Trophoblast cell (in vitro differentiated cells and primary cell): Measurements from ENCODE around the gene PLA2G4E. TPM values are rescaled to one million over a fixed set of nuclear protein-coding genes. Genes with fewer than 3 reads are reported as not detected.

Source experiments
- DNase-seq, 2 donors: peaks; one replicate each; pipeline ENCODE4 v3.0.0-alpha.2; 2016
- H2AFZ ChIP-seq: 2 replicates; pipeline ENCODE4 v1.6.1; 2013; ENCODE audit warnings: low read length, moderate library complexity, mild to moderate bottlenecking; ENCODE audit not compliant: insufficient read depth, poor library complexity
- H2AK5ac ChIP-seq: 2 replicates; pipeline ENCODE4 v1.6.1; 2013; ENCODE audit warnings: mild to moderate bottlenecking, low read length
- H2BK120ac ChIP-seq: 2 replicates; pipeline ENCODE4 v1.6.1; 2013; ENCODE audit warnings: low read length, mild to moderate bottlenecking, moderate library complexity; ENCODE audit not compliant: insufficient read depth, poor library complexity
- H2BK12ac ChIP-seq: 2 replicates; pipeline ENCODE4 v1.6.1; 2013; ENCODE audit warnings: mild to moderate bottlenecking, low read length, moderate library complexity
- H2BK5ac ChIP-seq: 2 replicates; pipeline ENCODE4 v1.6.1; 2013; ENCODE audit warnings: low read length, low read depth, moderate library complexity, mild to moderate bottlenecking; ENCODE audit not compliant: poor library complexity
- H3K14ac ChIP-seq: 2 replicates; pipeline ENCODE4 v1.6.1; 2013; ENCODE audit warnings: mild to moderate bottlenecking, low read length
- H3K18ac ChIP-seq: 2 replicates; pipeline ENCODE4 v1.6.1; 2013; ENCODE audit warnings: mild to moderate bottlenecking, low read length
- H3K23ac ChIP-seq: 2 replicates; pipeline ENCODE4 v1.6.1; 2013; ENCODE audit warnings: low read length
- H3K27ac ChIP-seq: 2 replicates; pipeline ENCODE4 v1.5.1; 2013; ENCODE audit warnings: low read depth, mild to moderate bottlenecking, inconsistent platforms, low read length, moderate library complexity
- H3K27me3 ChIP-seq: 2 replicates; pipeline ENCODE4 v1.6.1; 2013; ENCODE audit warnings: inconsistent platforms, mild to moderate bottlenecking, low read length, moderate library complexity; ENCODE audit not compliant: insufficient read depth
- H3K36me3 ChIP-seq, 2 experiments: 1 replicate in 1 of 2; 2 replicates in 1 of 2; pipeline ENCODE4 v1.6.1; 2013; ENCODE audit warnings: low read length in 2 of 2, mild to moderate bottlenecking in 2 of 2, moderate library complexity in 1 of 2; ENCODE audit not compliant: insufficient read depth in 2 of 2, control insufficient read depth in 1 of 2
- H3K4ac ChIP-seq: 2 replicates; pipeline ENCODE4 v1.6.1; 2013; ENCODE audit warnings: low read depth, mild to moderate bottlenecking, low read length, moderate library complexity
- H3K4me1 ChIP-seq, 2 experiments: 1 replicate in 1 of 2; 2 replicates in 1 of 2; pipeline ENCODE4 v1.6.1; 2013; ENCODE audit warnings: low read length in 2 of 2, mild to moderate bottlenecking in 2 of 2, moderate library complexity in 1 of 2; ENCODE audit not compliant: insufficient read depth in 2 of 2, control insufficient read depth in 1 of 2
- H3K4me2 ChIP-seq: 2 replicates; pipeline ENCODE4 v1.6.1; 2013; ENCODE audit warnings: inconsistent platforms, mild to moderate bottlenecking, low read length, moderate library complexity
- H3K4me3 ChIP-seq: 2 replicates; pipeline ENCODE4 v1.5.1; 2013; ENCODE audit warnings: mild to moderate bottlenecking, low read depth, low read length, inconsistent platforms
- H3K79me1 ChIP-seq: one replicate; pipeline ENCODE4 v1.6.1; 2013; ENCODE audit warnings: low read length
- H3K79me2 ChIP-seq: 2 replicates; pipeline ENCODE4 v1.6.1; 2013; ENCODE audit warnings: low read length, mild to moderate bottlenecking; ENCODE audit not compliant: control insufficient read depth, insufficient read depth, poor library complexity
- H3K9ac ChIP-seq: 2 replicates; pipeline ENCODE4 v1.6.1; 2013; ENCODE audit warnings: mild to moderate bottlenecking, low read length
- H3K9me3 ChIP-seq: 2 replicates; pipeline ENCODE4 v1.6.1; 2013; ENCODE audit warnings: low read depth, mild to moderate bottlenecking, control low read depth, inconsistent platforms, low read length; ENCODE audit not compliant: insufficient read depth
- H4K12ac ChIP-seq: 2 replicates; pipeline ENCODE4 v1.6.1; 2013; ENCODE audit warnings: low read depth, mild to moderate bottlenecking, low read length, moderate library complexity
- H4K8ac ChIP-seq: 2 replicates; pipeline ENCODE4 v1.6.1; 2013; ENCODE audit warnings: low read depth, mild to moderate bottlenecking, low read length, moderate library complexity
- H4K91ac ChIP-seq: one replicate; pipeline ENCODE4 v1.6.1; 2013; ENCODE audit warnings: low read depth, mild to moderate bottlenecking, low read length, moderate library complexity
- WGBS: extraction: QIAGEN DNeasy Blood & Tissue Kit; methylation state at CpG from one replicate; pipeline ENCODE4 v1.1.7; 2013; ENCODE audit warnings: missing lambda C conversion rate; ENCODE audit not compliant: insufficient read length, insufficient coverage; ENCODE audit errors: extremely low coverage; 5-methylcytosine and 5-hydroxymethylcytosine counted together
- polyA plus RNA-seq: library from polyadenylated mRNA; stranded (reverse); fragments of 200-250 nt; gene quantifications from 2 replicates; pipeline ENCODE4 v1.2.3, GENCODE V29; 2013

Gene PLA2G4E
- not detected in 2 replicates for polyA plus RNA-seq

GRCh38 chr15:42020713-42021273 is at the start of gene PLA2G4E:
Gene PLA2G4E, minus strand, starts transcription at chr15:42021042. Its CDS starts 12 bp downstream, at chr15:42021030.
- Histone ChIP-seq H3K9me3 (peaks cover 24% of the 10 kb centered on the region), H3K4me1 (no peaks in the 10 kb centered on the region), H3K4me2 (no peak within 1 kb of the TSS), H3K36me3 (no peaks in the 10 kb centered on the region), H2BK5ac (no peak within 1 kb of the TSS), H2BK12ac (no peak within 1 kb of the TSS), H2AK5ac (no peak within 1 kb of the TSS), H3K14ac (no peak within 1 kb of the TSS), H3K79me2 (no peaks in the 10 kb centered on the region), H3K79me1 (no peaks in the 10 kb centered on the region), H4K8ac (no peak within 1 kb of the TSS), H4K12ac (no peak within 1 kb of the TSS), H2BK120ac (no peak within 1 kb of the TSS), H4K91ac (no peak within 1 kb of the TSS), H3K18ac (no peak within 1 kb of the TSS), H3K27me3 (no peaks in the 10 kb centered on the region), H3K23ac (no peak within 1 kb of the TSS), H3K4me3 (no peak within 1 kb of the TSS), H2AFZ (no peak within 1 kb of the TSS), H3K9ac (no peak within 1 kb of the TSS), H3K4ac (no peak within 1 kb of the TSS), H3K27ac (no peak within 1 kb of the TSS)
- no CpG with 5 or more reads among the region's 5 CpGs for WGBS
- DNase-seq: no peak

- Histone ChIP-seq H4K12ac (no peak overlapping the region), H3K9ac (no peak overlapping the region), H3K14ac (no peak overlapping the region), H3K4me2 (no peak overlapping the region), H2BK12ac (no peak overlapping the region), H2BK5ac (no peak overlapping the region), H3K27me3 (no peaks in the 10 kb centered on the region), H3K4ac (no peak overlapping the region), H3K79me2 (no peaks in the 10 kb centered on the region), H2AFZ (no peak overlapping the region), H3K4me1 (peaks cover 0 to 1% of the 10 kb centered on the region in 2 experiments), H3K36me3 (no peaks in the 10 kb centered on the region), H3K4me3 (no peak overlapping the region), H2BK120ac (no peak overlapping the region), H4K8ac (no peak overlapping the region), H4K91ac (no peak overlapping the region), H3K18ac (no peak overlapping the region), H3K9me3 (no peaks in the 10 kb centered on the region), H3K23ac (no peak overlapping the region), H2AK5ac (no peak overlapping the region), H3K27ac (no peak overlapping the region), H3K79me1 (no peaks in the 10 kb centered on the region)
- DNase-seq: no peak
- no CpG with 5 or more reads among the region's 16 CpGs for WGBS
These were observed 49.6 kb upstream of the PLA2G4E start for GRCh38 chr15:42070279-42070975.

- no peaks in the 10 kb centered on the region for H3K79me2 ChIP-seq
- H2BK5ac ChIP-seq: no peak overlapping the region
- WGBS: no CpG with 5 or more reads among the region's 17 CpGs
- no peak overlapping the region for H3K14ac ChIP-seq
- H3K27me3 ChIP-seq: no peaks in the 10 kb centered on the region
- no peak overlapping the region for H2AK5ac ChIP-seq
- H3K4me2 ChIP-seq: no peak overlapping the region
- H4K12ac ChIP-seq: no peak overlapping the region
- H3K4me1 ChIP-seq: peaks cover 0 to 1% of the 10 kb centered on the region in 2 experiments
- H3K4ac ChIP-seq: no peak overlapping the region
- H3K79me1 ChIP-seq: no peaks in the 10 kb centered on the region
- H3K18ac ChIP-seq: no peak overlapping the region
- H3K36me3 ChIP-seq: no peaks in the 10 kb centered on the region
- H3K9me3 ChIP-seq: no peaks in the 10 kb centered on the region
- no peak overlapping the region for H3K4me3 ChIP-seq
- no peak overlapping the region for H2BK12ac ChIP-seq
- H3K27ac ChIP-seq: no peak overlapping the region
- H2AFZ ChIP-seq: no peak overlapping the region
- no peak overlapping the region for H4K8ac ChIP-seq
- no peak for DNase-seq
- no peak overlapping the region for H3K23ac ChIP-seq
- H2BK120ac ChIP-seq: no peak overlapping the region
- H3K9ac ChIP-seq: no peak overlapping the region
- no peak overlapping the region for H4K91ac ChIP-seq
These were observed 48.8 kb upstream of the PLA2G4E start for GRCh38 chr15:42069496-42070278.

GRCh38 chr15:42069025-42069424 is 48.2 kb upstream of the PLA2G4E start:
- no peak overlapping the region for H2BK5ac ChIP-seq
- H3K27ac ChIP-seq: no peak overlapping the region
- no peak overlapping the region for H3K18ac ChIP-seq
- H3K79me2 ChIP-seq: no peaks in the 10 kb centered on the region
- H2BK120ac ChIP-seq: no peak overlapping the region
- H4K12ac ChIP-seq: no peak overlapping the region
- no peaks in the 10 kb centered on the region for H3K79me1 ChIP-seq
- no peaks in the 10 kb centered on the region for H3K9me3 ChIP-seq
- no peak overlapping the region for H3K14ac ChIP-seq
- H4K91ac ChIP-seq: no peak overlapping the region
- no peak overlapping the region for H3K4ac ChIP-seq
- H2BK12ac ChIP-seq: no peak overlapping the region
- no peaks in the 10 kb centered on the region for H3K27me3 ChIP-seq
- H3K4me1 ChIP-seq: peaks cover 0 to 1% of the 10 kb centered on the region in 2 experiments
- H4K8ac ChIP-seq: no peak overlapping the region
- no peak overlapping the region for H2AK5ac ChIP-seq
- no peak overlapping the region for H2AFZ ChIP-seq
- no peak overlapping the region for H3K9ac ChIP-seq
- H3K36me3 ChIP-seq: no peaks in the 10 kb centered on the region
- H3K4me3 ChIP-seq: no peak overlapping the region
- H3K23ac ChIP-seq: no peak overlapping the region
- no peak overlapping the region for H3K4me2 ChIP-seq
- WGBS: no CpG with 5 or more reads among the region's 7 CpGs
- no peak for DNase-seq
